Medulla oblongata (tissue), 1 donor: ENCODE measurements around the gene TMEM222.

Source experiments
- DNase-seq: peaks from one replicate; pipeline ENCODE4 v3.0.0-alpha.2; 2015; ENCODE audit errors: extremely low spot score

Gene TMEM222

GRCh38 chr1:27306892-27307761 lies 14.8 kb upstream of the TMEM222 start:
- no peak for DNase-seq

- DNase-seq: no peak
These were observed 13.9 kb upstream of the TMEM222 start for GRCh38 chr1:27307874-27308598.

- no peak for DNase-seq
These were observed 7.8 kb upstream of the TMEM222 start for GRCh38 chr1:27314169-27314568.

GRCh38 chr1:27314737-27315136 lies 7.2 kb upstream of the TMEM222 start:
- DNase-seq: no peak

- DNase-seq: no peak
These were observed 5.1 kb upstream of the TMEM222 start for GRCh38 chr1:27316860-27317259.

GRCh38 chr1:27318136-27318535 lies 3.8 kb upstream of the TMEM222 start:
- no peak for DNase-seq

GRCh38 chr1:27318596-27318995 lies 3.4 kb upstream of the TMEM222 start:
- DNase-seq: no peak

- DNase-seq: no peak
These were observed 742 bp downstream of the TMEM222 start for GRCh38 chr1:27322569-27323240.

- no peak for DNase-seq
These were observed 3.3 kb downstream of the TMEM222 start for GRCh38 chr1:27325286-27325685.

GRCh38 chr1:27327964-27328363 lies 6.0 kb downstream of the TMEM222 start:
- DNase-seq: no peak

- DNase-seq: no peak
These were observed 8.8 kb downstream of the TMEM222 start for GRCh38 chr1:27330786-27331185.

GRCh38 chr1:27331426-27331825 lies 9.5 kb downstream of the TMEM222 start:
- no peak for DNase-seq

- no peak for DNase-seq
These were observed 10.0 kb downstream of the TMEM222 start for GRCh38 chr1:27331922-27332321.

- peak; percentile 26 for DNase-seq
These were observed 10.7 kb downstream of the TMEM222 start for GRCh38 chr1:27332536-27333281.

GRCh38 chr1:27333717-27334279 lies 11.8 kb downstream of the TMEM222 start:
- no peak for DNase-seq

- DNase-seq: no peak
These were observed 13.8 kb downstream of the TMEM222 start for GRCh38 chr1:27335506-27336422.

- no peak for DNase-seq
These were observed 14.8 kb downstream of the TMEM222 start for GRCh38 chr1:27336756-27337155.

GRCh38 chr1:27338751-27339150 lies 16.8 kb downstream of the TMEM222 start:
- no peak for DNase-seq

- DNase-seq: no peak
These were observed 17.2 kb downstream of the TMEM222 start for GRCh38 chr1:27339213-27339612.

GRCh38 chr1:27341525-27342252 lies 19.7 kb downstream of the TMEM222 start, which contains the start of gene SYTL1:
TSS of gene SYTL1 (plus strand) at chr1:27342022. CDS start at chr1:27345335, 3,313 bp downstream.
- DNase-seq: no peak
